Measurements from ENCODE around the gene ADNP. TPM values are rescaled to one million over a fixed set of nuclear protein-coding genes. Genes with fewer than 3 reads are reported as not detected.

Gene ADNP
- total and polyA plus RNA-seq, 2 of the 13 experiments (the other 11 are each of a cell fraction or from before 2014, with no cell fraction given): 21.0 to 21.5 TPM

DNA sequence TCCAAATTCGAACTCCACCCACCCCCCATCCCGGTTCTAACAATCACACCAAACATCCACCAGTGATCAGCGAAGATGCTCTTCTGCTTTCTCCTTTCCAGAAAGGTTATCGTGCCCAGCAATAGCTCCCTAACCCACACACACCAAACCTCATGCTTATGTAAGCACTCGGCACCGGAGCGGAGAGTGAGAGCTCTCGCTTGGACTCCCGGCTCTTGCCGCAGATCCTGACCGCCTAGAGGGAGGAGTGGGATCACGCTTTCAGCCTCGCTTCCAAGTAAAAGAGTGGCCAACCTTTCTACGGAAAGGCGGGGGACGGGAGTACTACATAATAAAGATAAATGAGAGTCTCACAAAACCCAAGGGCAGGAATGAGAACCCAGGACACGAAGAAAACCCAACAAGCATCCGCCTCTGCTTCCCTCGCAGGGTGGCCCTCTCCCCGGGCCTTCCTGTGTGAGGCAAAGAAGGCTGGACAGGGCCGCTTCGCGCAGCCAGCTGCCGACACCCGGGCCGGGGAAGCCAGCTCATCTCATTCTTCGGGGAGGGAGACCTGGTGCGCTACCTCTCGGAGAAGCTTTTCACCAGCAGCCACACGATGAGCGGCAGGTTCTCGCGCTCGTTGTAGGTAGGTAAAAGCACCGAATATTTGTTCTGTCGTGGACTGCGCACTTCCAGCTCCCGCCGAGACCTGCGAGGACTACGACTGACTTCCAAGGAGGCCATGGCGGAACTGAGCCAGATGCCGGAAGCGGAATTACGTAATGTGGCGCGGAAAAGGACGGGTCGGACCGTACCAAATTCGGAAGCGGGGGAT lies 26.8 kb upstream of the ADNP start, which contains the start of gene DPM1 (continued):
- TF ChIP-seq, protein P1, sequence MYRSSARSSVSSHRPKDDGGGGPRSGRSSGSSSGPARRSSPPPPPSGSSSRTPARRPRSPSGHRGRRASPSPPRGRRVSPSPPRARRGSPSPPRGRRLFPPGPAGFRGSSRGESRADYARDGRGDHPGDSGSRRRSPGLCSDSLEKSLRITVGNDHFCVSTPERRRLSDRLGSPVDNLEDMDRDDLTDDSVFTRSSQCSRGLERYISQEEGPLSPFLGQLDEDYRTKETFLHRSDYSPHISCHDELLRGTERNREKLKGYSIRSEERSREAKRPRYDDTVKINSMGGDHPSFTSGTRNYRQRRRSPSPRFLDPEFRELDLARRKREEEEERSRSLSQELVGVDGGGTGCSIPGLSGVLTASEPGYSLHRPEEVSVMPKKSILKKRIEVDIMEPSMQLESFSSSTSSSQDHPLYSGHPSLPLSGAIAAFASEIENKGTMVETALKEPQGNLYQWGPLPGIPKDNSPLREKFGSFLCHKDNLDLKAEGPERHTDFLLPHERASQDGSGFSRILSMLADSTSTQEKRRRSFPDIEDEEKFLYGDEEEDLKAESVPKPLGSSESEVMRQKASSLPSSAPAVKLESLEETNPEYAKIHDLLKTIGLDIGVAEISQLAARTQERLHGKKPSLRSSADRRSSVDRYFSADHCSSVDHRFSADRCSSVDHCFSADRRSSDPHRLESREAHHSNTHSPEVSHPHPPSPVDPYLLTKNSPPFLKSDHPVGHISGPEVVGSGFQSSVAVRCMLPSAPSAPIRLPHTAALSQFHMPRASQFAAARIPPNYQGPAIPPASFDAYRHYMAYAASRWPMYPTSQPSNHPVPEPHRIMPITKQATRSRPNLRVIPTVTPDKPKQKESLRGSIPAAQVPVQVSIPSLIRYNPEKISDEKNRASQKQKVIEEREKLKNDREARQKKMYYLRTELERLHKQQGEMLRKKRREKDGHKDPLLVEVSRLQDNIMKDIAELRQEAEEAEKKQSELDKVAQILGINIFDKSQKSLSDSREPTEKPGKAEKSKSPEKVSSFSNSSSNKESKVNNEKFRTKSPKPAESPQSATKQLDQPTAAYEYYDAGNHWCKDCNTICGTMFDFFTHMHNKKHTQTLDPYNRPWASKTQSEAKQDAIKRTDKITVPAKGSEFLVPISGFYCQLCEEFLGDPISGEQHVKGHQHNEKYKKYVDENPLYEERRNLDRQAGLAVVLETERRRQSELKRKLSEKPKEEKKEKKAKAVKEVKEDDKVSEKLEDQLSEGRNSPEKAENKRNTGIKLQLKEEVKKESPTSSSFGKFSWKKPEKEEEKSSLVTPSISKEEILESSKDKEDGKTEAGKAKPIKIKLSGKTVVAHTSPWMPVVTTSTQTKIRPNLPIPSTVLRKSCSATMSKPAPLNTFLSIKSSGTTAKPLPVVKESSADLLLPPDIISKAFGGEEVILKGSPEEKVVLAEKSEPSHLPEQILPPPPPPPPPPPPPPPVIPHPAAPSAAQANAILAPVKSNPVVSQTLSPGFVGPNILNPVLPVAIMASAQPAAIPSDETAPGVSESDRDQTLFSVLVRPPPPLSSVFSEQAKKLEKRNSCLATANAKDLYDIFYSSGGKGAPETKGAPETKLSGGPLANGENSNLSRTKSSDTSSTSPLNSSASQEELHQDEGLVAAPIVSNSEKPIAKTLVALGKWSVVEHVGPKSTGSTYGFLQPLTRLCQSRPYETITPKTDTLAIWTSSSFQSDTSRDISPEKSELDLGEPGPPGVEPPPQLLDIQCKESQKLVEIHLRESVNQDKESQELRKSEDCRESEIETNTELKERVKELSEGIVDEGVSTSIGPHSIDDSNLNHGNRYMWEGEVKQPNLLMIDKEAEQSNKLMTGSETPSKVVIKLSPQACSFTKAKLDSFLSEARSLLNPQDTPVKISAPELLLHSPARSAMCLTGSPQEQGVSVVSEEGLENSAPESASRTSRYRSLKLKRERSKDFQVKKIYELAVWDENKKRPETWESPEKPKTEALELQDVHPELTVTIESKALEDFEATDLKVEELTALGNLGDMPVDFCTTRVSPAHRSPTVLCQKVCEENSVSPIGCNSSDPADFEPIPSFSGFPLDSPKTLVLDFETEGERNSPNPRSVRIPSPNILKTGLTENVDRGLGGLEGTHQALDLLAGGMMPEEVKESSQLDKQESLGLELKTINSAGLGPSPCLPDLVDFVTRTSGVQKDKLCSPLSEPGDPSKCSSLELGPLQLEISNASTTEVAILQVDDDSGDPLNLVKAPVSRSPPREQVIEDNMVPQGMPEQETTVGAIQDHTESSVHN (CRISPR knock-in tag; IDR thresholded peaks at IDR 0.05): no peak; the same call in 1 of the 2 replicates
- TF ChIP-seq, protein P2, sequence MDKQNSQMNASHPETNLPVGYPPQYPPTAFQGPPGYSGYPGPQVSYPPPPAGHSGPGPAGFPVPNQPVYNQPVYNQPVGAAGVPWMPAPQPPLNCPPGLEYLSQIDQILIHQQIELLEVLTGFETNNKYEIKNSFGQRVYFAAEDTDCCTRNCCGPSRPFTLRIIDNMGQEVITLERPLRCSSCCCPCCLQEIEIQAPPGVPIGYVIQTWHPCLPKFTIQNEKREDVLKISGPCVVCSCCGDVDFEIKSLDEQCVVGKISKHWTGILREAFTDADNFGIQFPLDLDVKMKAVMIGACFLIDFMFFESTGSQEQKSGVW (CRISPR knock-in tag; IDR thresholded peaks at IDR 0.05; ENCODE audit: borderline replicate concordance): no peak; the same call in 1 of the 2 replicates
- TF ChIP-seq HNRNPLL (IDR thresholded peaks at IDR 0.05; ENCODE audit: low read depth, low read length, poor library complexity, severe bottlenecking) (peak; percentile 6), HIVEP1 (CRISPR knock-in tag; IDR thresholded peaks at IDR 0.05) (no peak), TEAD3 (CRISPR knock-in tag; optimal IDR thresholded peaks at IDR 0.05; ENCODE audit: borderline replicate concordance) (no peak), ZNF296 (CRISPR knock-in tag; conservative IDR thresholded peaks at IDR 0.05) (no peak; the same call in 1 of the 2 replicates), CCAR2 (optimal IDR thresholded peaks at IDR 0.05; ENCODE audit: low read depth, low read length) (no peak)
- TF ChIP-seq, protein P3, sequence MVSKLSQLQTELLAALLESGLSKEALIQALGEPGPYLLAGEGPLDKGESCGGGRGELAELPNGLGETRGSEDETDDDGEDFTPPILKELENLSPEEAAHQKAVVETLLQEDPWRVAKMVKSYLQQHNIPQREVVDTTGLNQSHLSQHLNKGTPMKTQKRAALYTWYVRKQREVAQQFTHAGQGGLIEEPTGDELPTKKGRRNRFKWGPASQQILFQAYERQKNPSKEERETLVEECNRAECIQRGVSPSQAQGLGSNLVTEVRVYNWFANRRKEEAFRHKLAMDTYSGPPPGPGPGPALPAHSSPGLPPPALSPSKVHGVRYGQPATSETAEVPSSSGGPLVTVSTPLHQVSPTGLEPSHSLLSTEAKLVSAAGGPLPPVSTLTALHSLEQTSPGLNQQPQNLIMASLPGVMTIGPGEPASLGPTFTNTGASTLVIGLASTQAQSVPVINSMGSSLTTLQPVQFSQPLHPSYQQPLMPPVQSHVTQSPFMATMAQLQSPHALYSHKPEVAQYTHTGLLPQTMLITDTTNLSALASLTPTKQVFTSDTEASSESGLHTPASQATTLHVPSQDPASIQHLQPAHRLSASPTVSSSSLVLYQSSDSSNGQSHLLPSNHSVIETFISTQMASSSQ (IDR thresholded peaks at IDR 0.05; ENCODE audit: low read depth): no peak
- TF ChIP-seq, protein P3 (CRISPR knock-in tag; IDR thresholded peaks at IDR 0.05; ENCODE audit: borderline replicate concordance): peak; percentile 33; the same call in 1 of the 2 replicates
- TF ChIP-seq, protein P4, sequence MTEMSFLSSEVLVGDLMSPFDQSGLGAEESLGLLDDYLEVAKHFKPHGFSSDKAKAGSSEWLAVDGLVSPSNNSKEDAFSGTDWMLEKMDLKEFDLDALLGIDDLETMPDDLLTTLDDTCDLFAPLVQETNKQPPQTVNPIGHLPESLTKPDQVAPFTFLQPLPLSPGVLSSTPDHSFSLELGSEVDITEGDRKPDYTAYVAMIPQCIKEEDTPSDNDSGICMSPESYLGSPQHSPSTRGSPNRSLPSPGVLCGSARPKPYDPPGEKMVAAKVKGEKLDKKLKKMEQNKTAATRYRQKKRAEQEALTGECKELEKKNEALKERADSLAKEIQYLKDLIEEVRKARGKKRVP (CRISPR knock-in tag; IDR thresholded peaks at IDR 0.05): no peak
- TF ChIP-seq, protein P5, sequence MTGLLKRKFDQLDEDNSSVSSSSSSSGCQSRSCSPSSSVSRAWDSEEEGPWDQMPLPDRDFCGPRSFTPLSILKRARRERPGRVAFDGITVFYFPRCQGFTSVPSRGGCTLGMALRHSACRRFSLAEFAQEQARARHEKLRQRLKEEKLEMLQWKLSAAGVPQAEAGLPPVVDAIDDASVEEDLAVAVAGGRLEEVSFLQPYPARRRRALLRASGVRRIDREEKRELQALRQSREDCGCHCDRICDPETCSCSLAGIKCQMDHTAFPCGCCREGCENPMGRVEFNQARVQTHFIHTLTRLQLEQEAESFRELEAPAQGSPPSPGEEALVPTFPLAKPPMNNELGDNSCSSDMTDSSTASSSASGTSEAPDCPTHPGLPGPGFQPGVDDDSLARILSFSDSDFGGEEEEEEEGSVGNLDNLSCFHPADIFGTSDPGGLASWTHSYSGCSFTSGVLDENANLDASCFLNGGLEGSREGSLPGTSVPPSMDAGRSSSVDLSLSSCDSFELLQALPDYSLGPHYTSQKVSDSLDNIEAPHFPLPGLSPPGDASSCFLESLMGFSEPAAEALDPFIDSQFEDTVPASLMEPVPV (CRISPR knock-in tag; IDR thresholded peaks at IDR 0.05): no peak; the same call in 1 of the 2 replicates

Data from HepG2 (cell line).